CD4-positive, alpha-beta memory T cell (primary cell): ENCODE data around the gene RAPH1. TPM values are rescaled to one million over a fixed set of nuclear protein-coding genes. Genes with fewer than 3 reads are reported as not detected.
A peak's percentile ranks its signal among the peaks of the same experiment; 100 is the strongest.

Experiments
- CTCF ChIA-PET: fragments of 350-600 bp; sonication (Branson Sonifier 250); formaldehyde crosslinking; loops from one replicate; lab custom pipeline; 2021; ENCODE audit warnings: inconsistent platforms; ENCODE audit not compliant: partially characterized antibody; lab: Charles Lee
- POLR2A ChIA-PET: fragments of 350-600 bp; sonication (Branson Sonifier 250); formaldehyde crosslinking; loops from one replicate; lab custom pipeline; 2021; ENCODE audit not compliant: partially characterized antibody; lab: Charles Lee
- DNase-seq, 5 donors: peaks; one replicate each; pipeline versions ENCODE4 v3.0.0 to v3.0.0-alpha.2; 2020 to 2022; ENCODE audit warnings: mixed read lengths in 1 of 5
- H3K27ac ChIP-seq: one replicate; pipeline ENCODE4 v1.7.0; 2013; ENCODE audit warnings: low read depth, low read length
- H3K27me3 ChIP-seq: 2 replicates; pipeline ENCODE4 v1.7.0; 2013; ENCODE audit warnings: mild to moderate bottlenecking, low read length, moderate library complexity; ENCODE audit not compliant: insufficient read depth
- H3K36me3 ChIP-seq: 2 replicates; pipeline ENCODE4 v1.7.0; 2013; ENCODE audit warnings: mild to moderate bottlenecking, low read length, moderate library complexity; ENCODE audit not compliant: insufficient read depth
- H3K4me1 ChIP-seq: 2 replicates; pipeline ENCODE4 v1.7.0; 2013; ENCODE audit warnings: mild to moderate bottlenecking, low read length, moderate library complexity; ENCODE audit not compliant: insufficient read depth
- H3K4me3 ChIP-seq, 2 donors: one replicate each; pipeline ENCODE4 v1.7.0; 2013; ENCODE audit warnings: low read length in 2 of 2, mild to moderate bottlenecking in 1 of 2
- H3K9me3 ChIP-seq, 2 donors: one replicate each; pipeline ENCODE4 v1.7.0; 2013; ENCODE audit warnings: low read length in 2 of 2, control low read depth in 1 of 2; ENCODE audit not compliant: control insufficient read depth in 1 of 2
- H3K27ac Mint-ChIP-seq, 7 donors: one replicate each; pipeline ENCODE4 v1.8.0; 2020 to 2021; ENCODE audit warnings: mixed read lengths in 7 of 7, mild to moderate bottlenecking in 6 of 7, inconsistent platforms in 3 of 7, moderate library complexity in 3 of 7
- H3K27me3 Mint-ChIP-seq, 2 donors: one replicate each; pipeline ENCODE4 v1.8.0; 2020 to 2021; ENCODE audit warnings: mixed read lengths in 2 of 2
- H3K36me3 Mint-ChIP-seq, 2 donors: one replicate each; pipeline ENCODE4 v1.8.0; 2020 to 2021; ENCODE audit warnings: mixed read lengths in 2 of 2, inconsistent platforms in 1 of 2, mild to moderate bottlenecking in 1 of 2
- H3K4me1 Mint-ChIP-seq, 4 donors: one replicate each; pipeline ENCODE4 v1.8.0; 2020 to 2021; ENCODE audit warnings: mixed read lengths in 4 of 4, mild to moderate bottlenecking in 1 of 4
- H3K4me3 Mint-ChIP-seq, 8 donors: one replicate each; pipeline ENCODE4 v1.8.0; 2020 to 2021; ENCODE audit warnings: mixed read lengths in 8 of 8, mild to moderate bottlenecking in 7 of 8, moderate library complexity in 6 of 8, inconsistent platforms in 3 of 8
- H3K9me3 Mint-ChIP-seq, 8 donors: one replicate each; pipeline ENCODE4 v1.8.0; 2020 to 2021; ENCODE audit warnings: mixed read lengths in 8 of 8, mild to moderate bottlenecking in 5 of 8, inconsistent platforms in 3 of 8, moderate library complexity in 1 of 8
- intact Hi-C: fragments of 100-400 bp; cut with micrococcal nuclease; formaldehyde crosslinking; loops from one replicate; pipeline ENCODE4 v1.15.1; 2023
- polyA plus RNA-seq, 2 donors: library from polyadenylated mRNA; unstranded; fragments of 300-500 nt; fragmentation: Illumina TruSeq; gene quantifications; one replicate each; pipeline ENCODE4 v1.2.3, GENCODE V29; 2021
- total RNA-seq, 2 experiments: library from RNA; stranded (reverse); gene quantifications; one replicate each; pipeline ENCODE4 v1.2.3, GENCODE V29; 2021

Gene RAPH1
- total and polyA plus RNA-seq, 4 experiments from 2014 or later: 1.0 to 2.6 (median 1.6) TPM

- H3K27me3 ChIP-seq: no peaks in the 10 kb centered on the region
- H3K36me3 ChIP-seq: no peaks in the 10 kb centered on the region
- no peak for DNase-seq
- Mint-ChIP-seq H3K4me1 (no peaks in the 10 kb centered on the region), H3K36me3 (peaks cover 4 to 6% of the 10 kb centered on the region in 2 donors), H3K27ac (no peak overlapping the region), H3K9me3 (no peaks in the 10 kb centered on the region), H3K27me3 (no peaks in the 10 kb centered on the region), H3K4me3 (no peak overlapping the region)
- H3K4me1 ChIP-seq: no peaks in the 10 kb centered on the region
- no peak overlapping the region for H3K4me3 ChIP-seq
- CTCF ChIA-PET: interaction anchor here (3.3 kb wide), 1 partner anchor 23 kb away, joined by 12 read pairs; no protein-coding TSS in a partner anchor
- H3K27ac ChIP-seq: no peak overlapping the region
- POLR2A ChIA-PET: no interaction called here
- intact Hi-C loops: loop anchor here (5.0 kb wide), 2 partner anchors 619 to 864 kb away; no protein-coding TSS in a partner anchor
- no peaks in the 10 kb centered on the region for H3K9me3 ChIP-seq
Measured at GRCh38 chr2:203451011-203451410, 84.1 kb downstream of the RAPH1 start.

GRCh38 chr2:203450561-203450960 is 84.5 kb downstream of the RAPH1 start:
- H3K4me1 Mint-ChIP-seq: peaks cover 0 to 1% (median under 1%) of the 10 kb centered on the region in 4 donors
- Histone ChIP-seq H3K36me3 (no peaks in the 10 kb centered on the region), H3K27me3 (no peaks in the 10 kb centered on the region), H3K4me1 (no peaks in the 10 kb centered on the region), H3K4me3 (no peak overlapping the region), H3K27ac (no peak overlapping the region), H3K9me3 (no peaks in the 10 kb centered on the region)
- H3K4me3 Mint-ChIP-seq: no peak overlapping the region
- no peaks in the 10 kb centered on the region for H3K27me3 Mint-ChIP-seq
- DNase-seq: no peak
- intact Hi-C loops: loop anchor here (5.0 kb wide), 2 partner anchors 618 to 863 kb away; no protein-coding TSS in a partner anchor
- POLR2A ChIA-PET: no interaction called here
- CTCF ChIA-PET: no interaction called here
- H3K27ac Mint-ChIP-seq: no peak overlapping the region
- no peaks in the 10 kb centered on the region for H3K9me3 Mint-ChIP-seq
- peaks cover 4 to 7% of the 10 kb centered on the region in 2 donors for H3K36me3 Mint-ChIP-seq

- POLR2A ChIA-PET: no interaction called here
- Mint-ChIP-seq H3K27me3 (no peaks in the 10 kb centered on the region), H3K4me3 (no peak overlapping the region), H3K27ac (no peak overlapping the region), H3K36me3 (peaks cover 3 to 12% of the 10 kb centered on the region in 2 donors), H3K4me1 (peaks cover 0 to 1% (median under 1%) of the 10 kb centered on the region in 4 donors), H3K9me3 (no peaks in the 10 kb centered on the region)
- Histone ChIP-seq H3K36me3 (no peaks in the 10 kb centered on the region), H3K9me3 (no peaks in the 10 kb centered on the region), H3K27me3 (no peaks in the 10 kb centered on the region), H3K4me1 (no peaks in the 10 kb centered on the region), H3K4me3 (no peak overlapping the region), H3K27ac (no peak overlapping the region)
- DNase-seq: no peak
- CTCF ChIA-PET: interaction anchor here (1.4 kb wide), 1 partner anchor 9 kb away, joined by 3 read pairs; no protein-coding TSS in a partner anchor
- intact Hi-C loops: no loop called here
Measured at GRCh38 chr2:203446780-203447179, 88.3 kb downstream of the RAPH1 start.

- Histone ChIP-seq H3K27ac (no peak overlapping the region), H3K4me3 (no peak overlapping the region), H3K27me3 (no peaks in the 10 kb centered on the region), H3K4me1 (no peaks in the 10 kb centered on the region), H3K36me3 (no peaks in the 10 kb centered on the region), H3K9me3 (no peaks in the 10 kb centered on the region)
- intact Hi-C loops: no loop called here
- Mint-ChIP-seq H3K4me3 (no peak overlapping the region), H3K27ac (peak overlapping the region in 1 of 7 donors; percentile 2), H3K4me1 (peaks cover 0 to 1% (median under 1%) of the 10 kb centered on the region in 4 donors), H3K27me3 (no peaks in the 10 kb centered on the region), H3K9me3 (no peaks in the 10 kb centered on the region), H3K36me3 (peaks cover 3 to 15% of the 10 kb centered on the region in 2 donors)
- no peak for DNase-seq
- ChIA-PET POLR2A (no interaction called here), CTCF (interaction anchor here (1.4 kb wide), 1 partner anchor 10 kb away, joined by 3 read pairs; no protein-coding TSS in a partner anchor)
Measured at GRCh38 chr2:203446071-203446481, 89.0 kb downstream of the RAPH1 start.

- CTCF ChIA-PET: no interaction called here
- intact Hi-C loops: no loop called here
- Histone ChIP-seq H3K4me1 (no peaks in the 10 kb centered on the region), H3K4me3 (no peak overlapping the region), H3K27me3 (no peaks in the 10 kb centered on the region), H3K9me3 (no peaks in the 10 kb centered on the region), H3K27ac (no peak overlapping the region), H3K36me3 (no peaks in the 10 kb centered on the region)
- no peak for DNase-seq
- Mint-ChIP-seq H3K27ac (no peak overlapping the region), H3K4me3 (no peak overlapping the region), H3K9me3 (no peaks in the 10 kb centered on the region), H3K36me3 (peaks cover 3 to 15% of the 10 kb centered on the region in 2 donors), H3K4me1 (peaks cover 0 to 1% (median under 1%) of the 10 kb centered on the region in 4 donors), H3K27me3 (no peaks in the 10 kb centered on the region)
- POLR2A ChIA-PET: no interaction called here
Measured at GRCh38 chr2:203444738-203445137, 90.4 kb downstream of the RAPH1 start.

GRCh38 chr2:203442463-203442862 is 92.6 kb downstream of the RAPH1 start:
- Histone ChIP-seq H3K4me1 (no peaks in the 10 kb centered on the region), H3K36me3 (no peaks in the 10 kb centered on the region), H3K27me3 (no peaks in the 10 kb centered on the region), H3K4me3 (no peak overlapping the region), H3K27ac (no peak overlapping the region), H3K9me3 (no peaks in the 10 kb centered on the region)
- Mint-ChIP-seq H3K36me3 (peaks cover 3 to 20% of the 10 kb centered on the region in 2 donors), H3K4me1 (peaks cover 0 to 1% (median under 1%) of the 10 kb centered on the region in 4 donors), H3K9me3 (no peaks in the 10 kb centered on the region), H3K4me3 (no peak overlapping the region), H3K27me3 (no peaks in the 10 kb centered on the region), H3K27ac (no peak overlapping the region)
- ChIA-PET POLR2A (no interaction called here), CTCF (interaction anchor here (1.5 to 2.1 kb wide), 2 partner anchors 11 kb away, joined by 5 to 8 read pairs; no protein-coding TSS in a partner anchor)
- DNase-seq: no peak
- intact Hi-C loops: no loop called here

GRCh38 chr2:203441463-203441862 is 93.6 kb downstream of the RAPH1 start:
- Histone ChIP-seq H3K4me1 (no peaks in the 10 kb centered on the region), H3K9me3 (no peaks in the 10 kb centered on the region), H3K27ac (no peak overlapping the region), H3K27me3 (no peaks in the 10 kb centered on the region), H3K4me3 (no peak overlapping the region), H3K36me3 (no peaks in the 10 kb centered on the region)
- Mint-ChIP-seq H3K9me3 (no peaks in the 10 kb centered on the region), H3K36me3 (peaks cover 0 to 19% of the 10 kb centered on the region in 2 donors), H3K27ac (no peak overlapping the region), H3K27me3 (no peaks in the 10 kb centered on the region), H3K4me3 (no peak overlapping the region), H3K4me1 (peaks cover 0 to 1% (median under 1%) of the 10 kb centered on the region in 4 donors)
- ChIA-PET CTCF (interaction anchor here (1.5 to 2.1 kb wide), 2 partner anchors 10 to 12 kb away, joined by 5 to 8 read pairs; no protein-coding TSS in a partner anchor), POLR2A (no interaction called here)
- DNase-seq: no peak
- intact Hi-C loops: no loop called here
